ENCODE data around the gene CPLX1.

The CPLX1 gene

GRCh38 chr4:825971-826330 is at the start of gene CPLX1:
CPLX1 (minus strand) TSS chr4:826129; CDS start chr4:824522, 1,607 bp downstream.
- TF ChIP-seq CTCF (IDR thresholded peaks at IDR 0.05; ENCODE audit: low read depth, low read length), result no peak
- no peak for DNase-seq (ENCODE audit: low read depth in 2 of 2)
- peak within 1 kb of the TSS in 1 of 2 donors; percentile 24 for H3K4me3 ChIP-seq (replicated peaks in 1 of 2; ENCODE audit: low read depth in 2 of 2, low read length in 2 of 2)

GRCh38 chr4:874971-875817 is 49.3 kb upstream of the CPLX1 start:
- no peak for DNase-seq (ENCODE audit: low read depth in 2 of 2)
- TF ChIP-seq CTCF (IDR thresholded peaks at IDR 0.05; ENCODE audit: low read depth, low read length), result no peak
- no peak overlapping the region for H3K4me3 ChIP-seq (replicated peaks in 1 of 2; ENCODE audit: low read depth in 2 of 2, low read length in 2 of 2)

GRCh38 chr4:874056-874455 is 48.1 kb upstream of the CPLX1 start:
- H3K4me3 ChIP-seq (replicated peaks in 1 of 2; ENCODE audit: low read depth in 2 of 2, low read length in 2 of 2), result no peak overlapping the region
- no peak for DNase-seq (ENCODE audit: low read depth in 2 of 2)
- TF ChIP-seq CTCF (IDR thresholded peaks at IDR 0.05; ENCODE audit: low read depth, low read length), result no peak

GRCh38 chr4:872241-872981 is 46.5 kb upstream of the CPLX1 start:
- no peak overlapping the region for H3K4me3 ChIP-seq (replicated peaks in 1 of 2; ENCODE audit: low read depth in 2 of 2, low read length in 2 of 2)
- TF ChIP-seq CTCF (IDR thresholded peaks at IDR 0.05; ENCODE audit: low read depth, low read length), result no peak
- no peak for DNase-seq (ENCODE audit: low read depth in 2 of 2)

- DNase-seq (ENCODE audit: low read depth in 2 of 2), result no peak
- TF ChIP-seq CTCF (IDR thresholded peaks at IDR 0.05; ENCODE audit: low read depth, low read length), result no peak
- H3K4me3 ChIP-seq (replicated peaks in 1 of 2; ENCODE audit: low read depth in 2 of 2, low read length in 2 of 2), result no peak overlapping the region
These were observed 45.6 kb upstream of the CPLX1 start for GRCh38 chr4:871484-871883.

- TF ChIP-seq CTCF (IDR thresholded peaks at IDR 0.05; ENCODE audit: low read depth, low read length), result no peak
- DNase-seq (ENCODE audit: low read depth in 2 of 2), result no peak
- no peak overlapping the region for H3K4me3 ChIP-seq (replicated peaks in 1 of 2; ENCODE audit: low read depth in 2 of 2, low read length in 2 of 2)
These were observed 45.0 kb upstream of the CPLX1 start for GRCh38 chr4:870951-871350.
